Calu3 (cell line): ENCODE data around the gene MN1. TPM values are rescaled to one million over a fixed set of nuclear protein-coding genes. Genes with fewer than 3 reads are reported as not detected.

Experiments
- BruUV-seq: library from RNA; stranded (reverse); fragments of 400-500 nt; replicated peaks from 2 replicates; lab custom pipeline; 2021; lab: Mats Ljungman, UMichigan
- CTCF ChIA-PET: fragments of 300-600 bp; sonication (Branson Sonifier 250); formaldehyde crosslinking; loops from one replicate; lab custom pipeline; 2022; ENCODE audit warnings: antibody characterized with exemption; lab: Charles Lee
- DNase-seq: peaks from one replicate; pipeline ENCODE4 v3.0.0; 2022
- H3K27ac Mint-ChIP-seq: one replicate; pipeline ENCODE4 v1.8.0; 2022; ENCODE audit warnings: mixed read lengths; ENCODE audit not compliant: unreplicated experiment
- H3K27me3 Mint-ChIP-seq: one replicate; pipeline ENCODE4 v1.8.0; 2022; ENCODE audit warnings: mixed read lengths; ENCODE audit not compliant: unreplicated experiment
- H3K36me3 Mint-ChIP-seq: one replicate; pipeline ENCODE4 v1.8.0; 2022; ENCODE audit warnings: mild to moderate bottlenecking, moderate library complexity, mixed read lengths; ENCODE audit not compliant: insufficient read depth, unreplicated experiment
- H3K4me1 Mint-ChIP-seq: one replicate; pipeline ENCODE4 v1.8.0; 2022; ENCODE audit warnings: mild to moderate bottlenecking, low read depth, mixed read lengths; ENCODE audit not compliant: unreplicated experiment
- H3K4me3 Mint-ChIP-seq: one replicate; pipeline ENCODE4 v1.8.0; 2022; ENCODE audit warnings: mild to moderate bottlenecking, low read depth, moderate library complexity, mixed read lengths; ENCODE audit not compliant: unreplicated experiment
- H3K9me3 Mint-ChIP-seq: one replicate; pipeline ENCODE4 v1.8.0; 2022; ENCODE audit warnings: low read depth, mixed read lengths; ENCODE audit not compliant: unreplicated experiment
- CTCF ChIP-seq: fragments of 200-600 bp; IDR thresholded peaks from one replicate; pipeline ENCODE4 v1.8.0; 2022; ENCODE audit warnings: antibody characterized with exemption; ENCODE audit not compliant: unreplicated experiment
- intact Hi-C: fragments of 100-400 bp; cut with micrococcal nuclease; formaldehyde crosslinking; loops from one replicate; pipeline ENCODE4 v1.10.0; 2022; ENCODE audit not compliant: unreplicated experiment
- total RNA-seq: library from RNA; stranded (reverse); gene quantifications from 2 replicates; pipeline ENCODE4 v1.2.3, GENCODE V29; 2022

Gene MN1
- total RNA-seq, 1 experiment from 2014 or later, result 2.3 TPM

- Mint-ChIP-seq H3K4me3 (no peak overlapping the region), H3K4me1 (no peaks in the 10 kb centered on the region), H3K36me3 (peaks cover 25% of the 10 kb centered on the region), H3K9me3 (no peaks in the 10 kb centered on the region), H3K27me3 (no peaks in the 10 kb centered on the region), H3K27ac (peak overlapping the region; percentile 58)
- no peak for TF ChIP-seq CTCF
- intact Hi-C loops, result no loop called here
- DNase-seq, result no peak
- no TSS peak for BruUV-seq
- CTCF ChIA-PET, result no interaction called here
These were observed 41.9 kb upstream of the MN1 start for GRCh38 chr22:27843441-27843840.

GRCh38 chr22:27842669-27843431 lies 41.3 kb upstream of the MN1 start:
- CTCF ChIA-PET, result no interaction called here
- Mint-ChIP-seq H3K4me1 (no peaks in the 10 kb centered on the region), H3K27ac (peak overlapping the region; percentile 58), H3K27me3 (no peaks in the 10 kb centered on the region), H3K9me3 (no peaks in the 10 kb centered on the region), H3K4me3 (no peak overlapping the region), H3K36me3 (peaks cover 19% of the 10 kb centered on the region)
- no peak for TF ChIP-seq CTCF
- BruUV-seq, result no TSS peak
- intact Hi-C loops, result no loop called here
- no peak for DNase-seq

GRCh38 chr22:27842201-27842600 lies 40.6 kb upstream of the MN1 start:
- H3K4me3 Mint-ChIP-seq, result no peak overlapping the region
- H3K27me3 Mint-ChIP-seq, result no peaks in the 10 kb centered on the region
- no peak overlapping the region for H3K27ac Mint-ChIP-seq
- no TSS peak for BruUV-seq
- no peaks in the 10 kb centered on the region for H3K9me3 Mint-ChIP-seq
- TF ChIP-seq CTCF, result no peak
- no peaks in the 10 kb centered on the region for H3K4me1 Mint-ChIP-seq
- peaks cover 14% of the 10 kb centered on the region for H3K36me3 Mint-ChIP-seq
- CTCF ChIA-PET, result no interaction called here
- no peak for DNase-seq
- intact Hi-C loops, result no loop called here

GRCh38 chr22:27840436-27840835 lies 38.9 kb upstream of the MN1 start:
- Mint-ChIP-seq H3K27ac (no peak overlapping the region), H3K36me3 (peaks cover 10% of the 10 kb centered on the region), H3K9me3 (no peaks in the 10 kb centered on the region), H3K27me3 (no peaks in the 10 kb centered on the region), H3K4me3 (no peak overlapping the region), H3K4me1 (no peaks in the 10 kb centered on the region)
- DNase-seq, result no peak
- no peak for TF ChIP-seq CTCF
- CTCF ChIA-PET, result no interaction called here
- no TSS peak for BruUV-seq
- intact Hi-C loops, result no loop called here
